DND-41 (cell line): ENCODE measurements around the gene DDO.

Source experiments
- ATAC-seq: fragments of 200-7000 bp; cut with Tn5 transposase; 3 replicates; pipeline ENCODE4 v1.9.1; 2021; ENCODE audit warnings: low read depth; ENCODE audit not compliant: insufficient read depth
- DNase-seq: peaks from one replicate; pipeline ENCODE4 v3.0.0-alpha.2; 2020
- H2AFZ ChIP-seq: 2 replicates; pipeline ENCODE4 v1.6.0; 2012; ENCODE audit warnings: low read depth, low read length
- H3K27ac ChIP-seq: 2 replicates; pipeline ENCODE4 v1.5.1; 2012; ENCODE audit warnings: low read length, inconsistent platforms
- H3K27me3 ChIP-seq: fragments of 200-600 bp; sonication (generic); 2 replicates; pipeline ENCODE4 v1.6.0; 2012; ENCODE audit warnings: low read length, mild to moderate bottlenecking, inconsistent platforms; ENCODE audit not compliant: insufficient read depth, poor library complexity
- H3K36me3 ChIP-seq: 2 replicates; pipeline ENCODE4 v1.5.1; 2012; ENCODE audit warnings: low read length, inconsistent platforms; ENCODE audit not compliant: insufficient read depth
- H3K4me1 ChIP-seq: 2 replicates; pipeline ENCODE4 v1.5.1; 2012; ENCODE audit warnings: mild to moderate bottlenecking, low read length; ENCODE audit not compliant: insufficient read depth
- H3K4me2 ChIP-seq: 2 replicates; pipeline ENCODE4 v1.6.0; 2012; ENCODE audit warnings: mild to moderate bottlenecking, moderate library complexity, low read length, inconsistent platforms; ENCODE audit not compliant: insufficient read depth
- H3K4me3 ChIP-seq, 2 experiments: fragments of 200-600 bp in 1 of 2; shearing (Covaris generic) in 1 of 2; 2 replicates each; pipeline ENCODE4 v1.5.1; 2012 to 2016; ENCODE audit warnings: inconsistent platforms in 2 of 2, low read length in 2 of 2, mild to moderate bottlenecking in 2 of 2, low read depth in 1 of 2, moderate library complexity in 1 of 2
- H3K79me2 ChIP-seq: 2 replicates; pipeline ENCODE4 v1.6.0; 2012; ENCODE audit warnings: low read length, inconsistent platforms; ENCODE audit not compliant: insufficient read depth
- H3K9ac ChIP-seq: 2 replicates; pipeline ENCODE4 v1.6.0; 2012; ENCODE audit warnings: low read depth, mild to moderate bottlenecking, inconsistent platforms, low read length, moderate library complexity
- H3K9me3 ChIP-seq: 2 replicates; pipeline ENCODE4 v1.5.1; 2012; ENCODE audit warnings: low read length, moderate library complexity, mild to moderate bottlenecking, inconsistent platforms; ENCODE audit not compliant: insufficient read depth, severe bottlenecking
- H4K20me1 ChIP-seq: 2 replicates; pipeline ENCODE4 v1.6.0; 2012; ENCODE audit warnings: low read length; ENCODE audit not compliant: insufficient read depth
- CTCF ChIP-seq: IDR thresholded peaks from 2 replicates; pipeline ENCODE4 v1.5.1; 2012; ENCODE audit warnings: borderline replicate concordance, low read length, moderate library complexity, mild to moderate bottlenecking; ENCODE audit not compliant: poor library complexity, severe bottlenecking; ENCODE audit errors: extremely low read depth
- EZH2 ChIP-seq: IDR thresholded peaks from 3 replicates; pipeline ENCODE4 v1.6.1; 2012; ENCODE audit warnings: borderline replicate concordance, low read depth, mild to moderate bottlenecking, moderate library complexity, low read length, inconsistent platforms; ENCODE audit not compliant: severe bottlenecking

The DDO gene

GRCh38 chr6:110440026-110440425, 24.7 kb upstream of the DDO start:
- no peak overlapping the region for H3K9ac ChIP-seq
- H3K36me3 ChIP-seq = no peaks in the 10 kb centered on the region
- H3K4me1 ChIP-seq = no peaks in the 10 kb centered on the region
- no peak overlapping the region for H3K4me2 ChIP-seq
- no peaks in the 10 kb centered on the region for H4K20me1 ChIP-seq
- no peak for DNase-seq
- no peak overlapping the region for H3K27ac ChIP-seq
- no peaks in the 10 kb centered on the region for H3K79me2 ChIP-seq
- no peak overlapping the region for H2AFZ ChIP-seq
- H3K9me3 ChIP-seq = no peaks in the 10 kb centered on the region
- H3K27me3 ChIP-seq = no peaks in the 10 kb centered on the region
- ATAC-seq = no peak
- H3K4me3 ChIP-seq = no peak overlapping the region
- TF ChIP-seq CTCF (no peak), EZH2 (no peak)

GRCh38 chr6:110439356-110439755, 24.0 kb upstream of the DDO start:
- Histone ChIP-seq H3K36me3 (no peaks in the 10 kb centered on the region), H3K4me2 (no peak overlapping the region), H4K20me1 (no peaks in the 10 kb centered on the region), H3K4me1 (no peaks in the 10 kb centered on the region), H3K4me3 (no peak overlapping the region), H3K27ac (no peak overlapping the region), H3K79me2 (no peaks in the 10 kb centered on the region), H3K27me3 (no peaks in the 10 kb centered on the region), H2AFZ (no peak overlapping the region), H3K9ac (no peak overlapping the region), H3K9me3 (no peaks in the 10 kb centered on the region)
- DNase-seq (no peak), ATAC-seq (no peak)
- TF ChIP-seq EZH2 = no peak
- TF ChIP-seq CTCF = no peak

- Histone ChIP-seq H3K9me3 (no peaks in the 10 kb centered on the region), H3K27ac (no peak overlapping the region), H3K4me3 (no peak overlapping the region), H3K9ac (no peak overlapping the region), H3K4me2 (no peak overlapping the region), H3K36me3 (no peaks in the 10 kb centered on the region), H4K20me1 (no peaks in the 10 kb centered on the region), H3K4me1 (no peaks in the 10 kb centered on the region), H3K79me2 (no peaks in the 10 kb centered on the region), H2AFZ (no peak overlapping the region), H3K27me3 (no peaks in the 10 kb centered on the region)
- TF ChIP-seq CTCF (no peak), EZH2 (no peak)
- DNase-seq (no peak), ATAC-seq (no peak)
These were observed 19.7 kb upstream of the DDO start for GRCh38 chr6:110434961-110435602.

GRCh38 chr6:110432285-110432900, 17.0 kb upstream of the DDO start:
- Histone ChIP-seq H3K27ac (no peak overlapping the region), H3K79me2 (no peaks in the 10 kb centered on the region), H3K27me3 (no peaks in the 10 kb centered on the region), H3K4me1 (no peaks in the 10 kb centered on the region), H3K36me3 (no peaks in the 10 kb centered on the region), H2AFZ (no peak overlapping the region), H3K9ac (no peak overlapping the region), H3K4me3 (no peak overlapping the region), H3K9me3 (no peaks in the 10 kb centered on the region), H3K4me2 (no peak overlapping the region), H4K20me1 (no peaks in the 10 kb centered on the region)
- TF ChIP-seq CTCF = no peak
- TF ChIP-seq EZH2 = no peak
- DNase-seq (no peak), ATAC-seq (no peak)
